Mesendoderm (in vitro differentiated cells): ENCODE measurements around the gene KANSL1L. TPM values are rescaled to one million over a fixed set of nuclear protein-coding genes. Genes with fewer than 3 reads are reported as not detected.

Source experiments
- DNase-seq: peaks from one replicate; pipeline ENCODE4 v3.0.0; 2013
- H2AK5ac ChIP-seq: 2 replicates; pipeline ENCODE4 v1.6.1; 2013; ENCODE audit warnings: low read length, inconsistent platforms
- H2BK120ac ChIP-seq: 2 replicates; pipeline ENCODE4 v1.6.1; 2013; ENCODE audit warnings: low read depth, mild to moderate bottlenecking, low read length, moderate library complexity, mixed read lengths
- H2BK15ac ChIP-seq: replicated peaks from 2 replicates; pipeline ENCODE4 v1.6.1; 2013; ENCODE audit warnings: low read depth, mild to moderate bottlenecking, moderate library complexity
- H2BK5ac ChIP-seq: 2 replicates; pipeline ENCODE4 v1.6.1; 2013; ENCODE audit warnings: low read length, inconsistent platforms
- H3K18ac ChIP-seq: 2 replicates; pipeline ENCODE4 v1.6.1; 2013; ENCODE audit warnings: mild to moderate bottlenecking, low read length, mixed read lengths
- H3K23ac ChIP-seq: one replicate; pipeline ENCODE4 v1.6.1; 2013; ENCODE audit warnings: low read length
- H3K27ac ChIP-seq: 2 replicates; pipeline ENCODE4 v1.5.1; 2013; ENCODE audit warnings: low read depth, mild to moderate bottlenecking, inconsistent platforms, low read length, moderate library complexity
- H3K27me3 ChIP-seq: 2 replicates; pipeline ENCODE4 v1.6.1; 2013; ENCODE audit warnings: low read length, control low read depth, mild to moderate bottlenecking, inconsistent platforms; ENCODE audit not compliant: insufficient read depth, poor library complexity
- H3K36me3 ChIP-seq: 2 replicates; pipeline ENCODE4 v1.6.1; 2013; ENCODE audit warnings: low read length, inconsistent platforms; ENCODE audit not compliant: control insufficient read depth, insufficient read depth
- H3K4ac ChIP-seq: one replicate; pipeline ENCODE4 v1.6.1; 2013; ENCODE audit warnings: low read depth, mild to moderate bottlenecking, low read length, moderate library complexity
- H3K4me1 ChIP-seq: 2 replicates; pipeline ENCODE4 v1.6.1; 2013; ENCODE audit warnings: low read depth, low read length, inconsistent platforms; ENCODE audit not compliant: control insufficient read depth
- H3K4me2 ChIP-seq: 2 replicates; pipeline ENCODE4 v1.6.1; 2013; ENCODE audit warnings: low read length
- H3K4me3 ChIP-seq: 2 replicates; pipeline ENCODE4 v1.5.1; 2013; ENCODE audit warnings: mild to moderate bottlenecking, low read length
- H3K56ac ChIP-seq: one replicate; pipeline ENCODE4 v1.6.1; 2013; ENCODE audit warnings: low read length
- H3K79me1 ChIP-seq: 2 replicates; pipeline ENCODE4 v1.6.1; 2013; ENCODE audit warnings: low read length, inconsistent platforms
- H3K79me2 ChIP-seq: 2 replicates; pipeline ENCODE4 v1.6.1; 2013; ENCODE audit warnings: mild to moderate bottlenecking, low read length; ENCODE audit not compliant: control insufficient read depth, insufficient read depth
- H3K9ac ChIP-seq: 2 replicates; pipeline ENCODE4 v1.6.1; 2013; ENCODE audit warnings: low read length, inconsistent platforms
- H4K5ac ChIP-seq: one replicate; pipeline ENCODE4 v1.6.1; 2013; ENCODE audit warnings: low read length
- H4K8ac ChIP-seq: one replicate; pipeline ENCODE4 v1.6.1; 2013; ENCODE audit warnings: low read depth, mild to moderate bottlenecking, control low read depth, low read length, moderate library complexity
- WGBS: extraction: QIAGEN DNeasy Blood & Tissue Kit; methylation state at CpG from one replicate; pipeline ENCODE4 v1.1.7; 2013; ENCODE audit warnings: low lambda C conversion rate, missing lambda C conversion rate; ENCODE audit not compliant: insufficient coverage; ENCODE audit errors: extremely low coverage; 5-methylcytosine and 5-hydroxymethylcytosine counted together
- polyA plus RNA-seq, 2 experiments: library from polyadenylated mRNA; stranded (reverse); fragments of 200-250 nt; gene quantifications; one replicate each; pipeline ENCODE4 v1.2.3, GENCODE V29; 2013

The KANSL1L gene, protein sequence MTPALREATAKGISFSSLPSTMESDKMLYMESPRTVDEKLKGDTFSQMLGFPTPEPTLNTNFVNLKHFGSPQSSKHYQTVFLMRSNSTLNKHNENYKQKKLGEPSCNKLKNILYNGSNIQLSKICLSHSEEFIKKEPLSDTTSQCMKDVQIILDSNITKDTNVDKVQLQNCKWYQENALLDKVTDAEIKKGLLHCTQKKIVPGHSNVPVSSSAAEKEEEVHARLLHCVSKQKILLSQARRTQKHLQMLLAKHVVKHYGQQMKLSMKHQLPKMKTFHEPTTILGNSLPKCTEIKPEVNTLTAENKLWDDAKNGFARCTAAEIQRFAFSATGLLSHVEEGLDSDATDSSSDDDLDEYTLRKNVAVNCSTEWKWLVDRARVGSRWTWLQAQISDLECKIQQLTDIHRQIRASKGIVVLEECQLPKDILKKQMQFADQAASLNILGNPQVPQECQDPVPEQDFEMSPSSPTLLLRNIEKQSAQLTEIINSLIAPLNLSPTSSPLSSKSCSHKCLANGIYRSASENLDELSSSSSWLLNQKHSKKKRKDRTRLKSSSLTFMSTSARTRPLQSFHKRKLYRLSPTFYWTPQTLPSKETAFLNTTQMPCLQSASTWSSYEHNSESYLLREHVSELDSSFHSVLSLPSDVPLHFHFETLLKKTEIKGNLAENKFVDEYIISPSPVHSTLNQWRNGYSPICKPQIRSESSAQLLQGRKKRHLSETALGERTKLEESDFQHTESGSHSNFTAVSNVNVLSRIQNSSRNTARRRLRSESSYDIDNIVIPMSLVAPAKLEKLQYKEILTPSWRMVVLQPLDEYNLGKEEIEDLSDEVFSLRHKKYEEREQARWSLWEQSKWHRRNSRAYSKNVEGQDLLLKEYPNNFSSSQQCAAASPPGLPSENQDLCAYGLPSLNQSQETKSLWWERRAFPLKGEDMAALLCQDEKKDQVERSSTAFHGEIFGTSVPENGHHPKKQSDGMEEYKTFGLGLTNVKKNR
- polyA plus RNA-seq (2013, experiment 1 of 2) = 3.8 TPM
- polyA plus RNA-seq (2013, experiment 2 of 2) = 3.9 TPM

DNA sequence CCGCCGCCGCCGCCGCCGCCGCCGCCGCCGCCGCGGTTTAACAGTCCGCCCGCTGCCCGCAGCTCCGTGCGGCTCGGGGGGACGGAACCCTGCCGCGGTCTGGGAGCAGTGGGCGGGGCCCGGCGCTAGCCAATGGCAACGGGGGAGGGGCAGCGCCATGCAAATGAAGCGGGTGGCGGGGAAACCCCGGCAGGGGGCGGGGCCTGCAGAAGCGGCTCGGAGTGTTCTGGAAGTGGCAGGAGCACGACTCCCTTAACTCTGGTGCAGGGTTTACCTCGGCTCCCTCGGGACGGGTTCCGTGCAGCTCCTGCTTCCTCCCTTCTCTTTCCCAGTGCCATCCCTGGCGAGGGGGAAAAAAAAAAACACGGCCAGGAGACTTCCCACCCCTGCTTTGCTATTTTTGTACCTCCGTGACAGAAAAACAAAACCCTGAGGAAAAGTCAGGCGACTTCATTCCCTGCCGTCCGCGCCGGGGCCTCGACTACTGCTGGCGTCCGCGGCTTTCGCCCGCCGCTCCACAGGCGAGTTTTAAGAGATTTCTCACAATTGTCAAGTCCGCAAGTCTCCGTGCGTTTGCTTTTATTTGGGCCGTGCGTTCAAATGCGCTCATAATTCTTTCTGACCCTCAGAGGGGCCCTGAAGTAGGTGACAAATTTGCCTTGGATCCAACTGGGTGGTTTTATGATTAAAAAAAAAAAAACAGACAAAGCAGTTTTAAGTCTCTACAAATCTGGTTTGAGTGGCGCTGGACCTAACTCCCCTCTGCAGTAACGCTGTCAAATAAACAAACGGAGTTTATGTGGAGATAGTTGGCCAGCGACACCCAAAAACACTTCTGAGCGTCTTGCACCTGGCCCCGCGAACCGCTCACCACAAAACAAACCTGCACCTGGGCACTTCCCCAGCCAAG is at the start of gene KANSL1L:
TSS of gene KANSL1L (minus strand) at position 101 of the 910 bp plus-strand sequence. CDS start 16,827 bp downstream, outside the sequence.
- Histone ChIP-seq H4K5ac (no peak within 1 kb of the TSS), H4K8ac (peak within 1 kb of the TSS; percentile 86), H3K79me1 (no peaks in the 10 kb centered on the region), H3K23ac (no peak within 1 kb of the TSS), H3K56ac (peak within 1 kb of the TSS; percentile 86), H3K36me3 (no peaks in the 10 kb centered on the region), H3K27ac (peak within 1 kb of the TSS; percentile 97), H2AK5ac (no peak within 1 kb of the TSS), H3K4me2 (peak within 1 kb of the TSS; percentile 85), H3K18ac (peak within 1 kb of the TSS; percentile 98), H2BK15ac (no peak within 1 kb of the TSS), H2BK120ac (peak within 1 kb of the TSS; percentile 28), H3K27me3 (no peaks in the 10 kb centered on the region), H3K4ac (peak within 1 kb of the TSS; percentile 73), H3K79me2 (no peaks in the 10 kb centered on the region), H3K4me1 (no peaks in the 10 kb centered on the region), H2BK5ac (peak within 1 kb of the TSS; percentile 44), H3K4me3 (peak within 1 kb of the TSS; percentile 64), H3K9ac (peak within 1 kb of the TSS; percentile 78)
- DNase-seq = peak; percentile 97
- no CpG with 5 or more reads among the region's 67 CpGs for WGBS

DNA sequence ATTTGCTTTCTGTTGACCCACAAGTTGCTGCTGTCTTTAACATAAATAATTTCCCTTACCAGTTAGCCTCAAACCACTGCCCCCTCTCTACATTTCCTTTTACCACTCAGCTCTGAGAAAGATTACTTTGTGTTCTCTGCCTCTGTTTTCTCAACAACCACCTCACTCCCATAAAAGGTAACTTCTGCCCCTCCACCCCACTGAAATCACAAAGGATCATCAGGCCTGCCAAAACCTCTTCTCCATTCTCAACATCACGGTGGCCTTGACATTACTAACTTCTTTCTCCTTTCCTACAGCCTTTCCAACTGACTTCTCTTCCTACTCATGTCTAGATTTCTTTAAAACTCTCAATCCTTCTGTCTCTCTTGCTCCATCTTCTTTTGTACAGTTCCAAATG is 43.9 kb upstream of the KANSL1L start:
- H3K36me3 ChIP-seq = no peaks in the 10 kb centered on the region
- no peak overlapping the region for H2BK15ac ChIP-seq
- H3K18ac ChIP-seq = no peak overlapping the region
- H2BK5ac ChIP-seq = no peak overlapping the region
- no peaks in the 10 kb centered on the region for H3K27me3 ChIP-seq
- H2BK120ac ChIP-seq = no peak overlapping the region
- no peaks in the 10 kb centered on the region for H3K79me2 ChIP-seq
- no peaks in the 10 kb centered on the region for H3K4me1 ChIP-seq
- no peak overlapping the region for H3K4me3 ChIP-seq
- H3K23ac ChIP-seq = no peak overlapping the region
- no peak overlapping the region for H3K27ac ChIP-seq
- H3K9ac ChIP-seq = no peak overlapping the region
- DNase-seq = no peak
- H3K56ac ChIP-seq = no peak overlapping the region
- no peak overlapping the region for H3K4ac ChIP-seq
- no peak overlapping the region for H3K4me2 ChIP-seq
- H2AK5ac ChIP-seq = no peak overlapping the region
- no peaks in the 10 kb centered on the region for H3K79me1 ChIP-seq
- WGBS = no CpG with 5 or more reads among the region's 1 CpG
- H4K5ac ChIP-seq = no peak overlapping the region
- no peak overlapping the region for H4K8ac ChIP-seq

DNA sequence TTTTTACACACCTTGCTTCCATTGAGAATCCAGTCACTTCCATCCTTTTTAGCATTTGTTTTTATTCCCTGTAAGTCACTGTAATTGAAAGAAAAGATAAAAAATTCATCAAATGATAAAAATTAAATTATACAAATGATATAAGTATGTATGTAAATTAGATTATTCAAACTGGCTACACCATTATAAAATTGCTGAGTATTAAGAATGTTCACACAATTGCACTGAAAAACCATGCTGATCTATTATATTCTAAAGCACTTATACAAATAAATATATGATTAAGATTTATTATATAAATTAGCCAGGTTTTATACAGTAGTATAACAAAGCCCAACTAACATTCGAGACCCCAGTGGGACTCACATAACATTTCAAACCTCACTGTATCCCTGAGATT is 39.0 kb upstream of the KANSL1L start:
- Histone ChIP-seq H3K18ac (no peak overlapping the region), H2AK5ac (no peak overlapping the region), H3K4me1 (no peaks in the 10 kb centered on the region), H3K36me3 (no peaks in the 10 kb centered on the region), H3K4me3 (no peak overlapping the region), H2BK5ac (no peak overlapping the region), H2BK120ac (no peak overlapping the region), H3K79me2 (no peaks in the 10 kb centered on the region), H2BK15ac (no peak overlapping the region), H3K4me2 (no peak overlapping the region), H4K5ac (no peak overlapping the region), H3K9ac (no peak overlapping the region), H3K23ac (no peak overlapping the region), H3K27me3 (no peaks in the 10 kb centered on the region), H4K8ac (no peak overlapping the region), H3K27ac (no peak overlapping the region), H3K56ac (no peak overlapping the region), H3K4ac (no peak overlapping the region), H3K79me1 (no peaks in the 10 kb centered on the region)
- no peak for DNase-seq
- WGBS = no CpG with 5 or more reads among the region's 1 CpG

DNA sequence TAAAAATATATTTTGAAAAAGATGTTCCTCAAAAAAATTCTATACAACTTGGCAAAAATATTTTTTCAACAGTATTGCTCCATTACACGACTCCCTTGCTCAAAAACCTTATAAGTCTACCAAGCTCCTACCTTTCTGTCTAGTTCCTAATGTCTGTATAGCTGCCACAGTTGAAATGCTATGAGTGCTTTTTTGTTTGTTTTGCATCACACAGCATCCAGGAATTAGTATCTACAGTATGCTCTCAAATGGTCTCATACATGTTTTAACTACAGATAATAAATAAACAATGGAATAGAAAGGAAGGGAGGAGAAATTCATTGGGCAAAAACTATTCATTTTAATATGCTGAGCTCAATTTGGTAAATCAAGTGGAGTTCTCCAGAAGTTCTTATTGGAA is 36.7 kb upstream of the KANSL1L start:
- no CpG with 5 or more reads among the region's 1 CpG for WGBS
- DNase-seq = no peak
- Histone ChIP-seq H3K27me3 (no peaks in the 10 kb centered on the region), H2BK15ac (no peak overlapping the region), H3K4me2 (no peak overlapping the region), H2BK5ac (no peak overlapping the region), H3K4me3 (no peak overlapping the region), H2BK120ac (no peak overlapping the region), H4K8ac (no peak overlapping the region), H3K23ac (no peak overlapping the region), H3K56ac (no peak overlapping the region), H3K27ac (no peak overlapping the region), H3K4ac (no peak overlapping the region), H3K9ac (no peak overlapping the region), H3K36me3 (no peaks in the 10 kb centered on the region), H4K5ac (no peak overlapping the region), H3K18ac (no peak overlapping the region), H3K79me1 (no peaks in the 10 kb centered on the region), H3K79me2 (no peaks in the 10 kb centered on the region), H3K4me1 (no peaks in the 10 kb centered on the region), H2AK5ac (no peak overlapping the region)

DNA sequence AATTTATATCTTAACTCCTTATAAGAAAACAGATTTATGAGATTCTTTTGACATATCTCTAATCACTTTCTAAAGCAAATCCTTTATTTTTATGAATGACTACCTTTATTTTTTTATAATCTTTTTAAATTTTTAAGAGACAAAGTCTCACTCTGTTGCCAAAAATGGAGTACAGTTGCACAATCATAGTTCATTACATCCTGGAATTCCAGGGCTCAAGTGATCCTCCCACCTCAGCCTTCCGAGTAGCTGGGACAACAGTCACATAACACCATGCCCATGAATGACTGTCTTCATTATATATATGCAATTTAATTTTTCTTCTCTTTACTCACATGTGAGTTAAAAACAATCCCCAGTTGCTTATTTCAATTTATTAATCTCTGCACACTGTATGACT is 32.3 kb upstream of the KANSL1L start:
- Histone ChIP-seq H3K4me1 (no peaks in the 10 kb centered on the region), H2AK5ac (no peak overlapping the region), H2BK5ac (no peak overlapping the region), H4K5ac (no peak overlapping the region), H3K23ac (no peak overlapping the region), H3K4ac (no peak overlapping the region), H4K8ac (no peak overlapping the region), H3K4me3 (no peak overlapping the region), H2BK15ac (no peak overlapping the region), H3K27ac (no peak overlapping the region), H3K27me3 (no peaks in the 10 kb centered on the region), H3K79me2 (no peaks in the 10 kb centered on the region), H3K36me3 (no peaks in the 10 kb centered on the region), H3K79me1 (no peaks in the 10 kb centered on the region), H3K18ac (no peak overlapping the region), H3K9ac (no peak overlapping the region), H3K56ac (no peak overlapping the region), H3K4me2 (no peak overlapping the region), H2BK120ac (no peak overlapping the region)
- no peak for DNase-seq
- no CpG with 5 or more reads among the region's 1 CpG for WGBS
